ENCODE data around the gene WNK4.

Gene WNK4

DNA sequence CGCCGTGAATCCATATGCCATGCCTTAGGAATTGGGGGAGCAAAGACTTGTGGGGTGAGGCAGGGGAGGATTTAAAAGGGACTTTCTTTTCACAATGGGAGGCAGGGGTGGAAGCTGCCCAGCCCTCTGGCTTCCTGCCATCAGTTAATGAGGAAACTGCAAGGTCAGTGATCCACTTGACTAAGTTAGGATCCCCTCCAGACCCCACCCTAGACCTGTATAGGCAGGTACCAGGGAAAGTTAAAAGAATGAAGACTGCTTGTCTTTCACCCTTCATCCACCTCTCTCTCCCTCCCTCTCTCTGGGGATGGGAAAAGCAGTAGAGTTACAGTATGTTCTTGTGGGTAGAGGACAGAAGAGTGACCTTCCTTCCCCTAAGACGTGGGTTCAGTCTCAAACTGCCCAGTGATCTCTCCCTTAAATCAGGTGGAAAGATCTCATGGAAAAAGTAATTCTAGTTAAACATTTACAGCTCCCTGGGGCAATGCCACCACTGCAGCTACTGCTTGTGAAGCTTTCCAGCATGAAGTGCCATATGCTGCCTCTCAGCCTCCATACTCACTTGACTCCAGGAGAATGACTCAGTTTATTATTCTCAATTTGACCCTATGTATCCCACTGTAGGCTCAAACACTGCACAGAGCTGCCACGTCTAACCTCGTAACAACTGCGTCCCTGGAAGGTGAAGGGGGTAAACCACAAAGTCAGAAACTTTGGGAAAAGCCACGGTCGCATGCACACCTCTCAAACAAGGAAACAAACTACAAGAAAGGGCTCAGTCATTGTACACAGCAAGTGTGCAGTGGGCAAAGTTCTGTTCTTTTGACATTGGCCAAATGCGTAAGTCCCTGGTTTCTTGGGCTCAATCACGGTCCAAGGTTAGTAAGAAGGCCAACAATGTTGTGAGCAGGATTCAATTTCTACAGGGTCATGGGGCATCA, 16.9 kb downstream of the WNK4 start:
- DNase-seq: no peak

DNA sequence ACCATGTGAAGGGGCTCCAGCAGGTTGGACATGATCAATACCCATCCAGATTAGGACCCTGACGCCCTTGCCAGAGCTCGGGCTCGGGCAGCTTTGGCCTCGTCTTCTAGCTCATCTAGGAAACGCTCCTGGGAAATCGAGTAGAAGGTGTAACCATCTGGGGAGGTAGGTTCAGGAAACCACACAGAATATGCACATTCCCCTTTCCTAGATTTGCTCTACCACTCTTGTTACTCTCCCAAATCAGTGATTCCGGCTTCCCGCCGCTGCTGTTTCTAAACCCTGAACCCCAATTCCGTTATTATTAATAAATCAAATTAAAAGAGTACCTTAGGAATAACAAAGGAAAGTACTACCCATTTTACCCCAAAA, 17.6 kb downstream of the WNK4 start:
- DNase-seq: no peak

DNA sequence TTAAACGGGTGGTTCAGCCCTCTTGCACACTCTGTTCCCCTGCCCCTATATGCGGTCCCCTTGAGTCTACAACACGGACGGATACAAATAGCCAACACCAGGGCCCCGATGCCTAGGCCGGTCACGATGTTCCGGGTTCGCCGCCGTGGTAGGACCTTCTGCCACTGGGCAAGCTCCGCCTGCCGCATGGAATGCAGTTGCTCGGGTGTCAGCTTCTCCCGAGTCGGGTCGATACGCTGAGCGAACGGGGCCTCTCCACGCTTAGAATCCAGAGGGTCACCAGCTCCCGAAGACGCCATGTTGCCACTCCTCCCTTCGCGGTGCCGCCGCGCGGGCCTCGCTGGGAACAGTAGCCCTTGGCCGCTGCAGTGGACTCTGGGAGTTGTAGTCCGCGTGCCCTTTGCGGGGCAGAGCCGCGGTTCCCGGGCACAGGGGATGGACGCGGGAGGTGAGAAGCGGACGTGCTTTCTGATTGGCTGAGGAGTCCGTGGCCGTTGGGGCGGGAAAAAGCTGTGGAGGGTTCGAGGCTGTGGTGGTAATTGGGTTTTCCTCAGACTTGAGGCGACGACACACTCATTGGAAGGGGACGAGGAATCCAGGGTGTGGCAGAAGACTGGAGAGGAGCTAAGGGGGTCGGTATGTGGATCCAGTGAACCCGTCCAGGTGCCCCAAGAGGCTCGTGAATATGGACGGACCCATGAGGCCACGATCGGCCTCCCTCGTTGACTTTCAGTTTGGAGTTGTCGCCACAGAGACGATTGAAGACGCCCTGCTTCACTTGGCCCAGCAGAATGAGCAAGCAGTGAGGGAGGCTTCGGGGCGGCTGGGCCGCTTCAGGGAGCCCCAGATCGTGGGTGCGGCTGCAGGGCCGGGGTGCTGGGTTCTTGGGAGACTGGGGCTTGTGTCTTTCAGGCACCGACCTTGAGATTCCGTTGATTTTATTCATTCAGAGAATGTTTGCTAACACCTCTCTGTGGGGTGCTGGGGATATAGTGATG, 18.3 kb downstream of the WNK4 start, which contains the start of the genes CNTD1 and COA3:
Gene CNTD1 (plus strand): TSS at position 479 of the 998 bp plus-strand sequence. CDS start 207 bp downstream, at position 686.
Gene COA3 (minus strand): TSS at position 322 of the 998 bp plus-strand sequence. CDS start 23 bp downstream, at position 299.
- peak; percentile 81 for DNase-seq

DNA sequence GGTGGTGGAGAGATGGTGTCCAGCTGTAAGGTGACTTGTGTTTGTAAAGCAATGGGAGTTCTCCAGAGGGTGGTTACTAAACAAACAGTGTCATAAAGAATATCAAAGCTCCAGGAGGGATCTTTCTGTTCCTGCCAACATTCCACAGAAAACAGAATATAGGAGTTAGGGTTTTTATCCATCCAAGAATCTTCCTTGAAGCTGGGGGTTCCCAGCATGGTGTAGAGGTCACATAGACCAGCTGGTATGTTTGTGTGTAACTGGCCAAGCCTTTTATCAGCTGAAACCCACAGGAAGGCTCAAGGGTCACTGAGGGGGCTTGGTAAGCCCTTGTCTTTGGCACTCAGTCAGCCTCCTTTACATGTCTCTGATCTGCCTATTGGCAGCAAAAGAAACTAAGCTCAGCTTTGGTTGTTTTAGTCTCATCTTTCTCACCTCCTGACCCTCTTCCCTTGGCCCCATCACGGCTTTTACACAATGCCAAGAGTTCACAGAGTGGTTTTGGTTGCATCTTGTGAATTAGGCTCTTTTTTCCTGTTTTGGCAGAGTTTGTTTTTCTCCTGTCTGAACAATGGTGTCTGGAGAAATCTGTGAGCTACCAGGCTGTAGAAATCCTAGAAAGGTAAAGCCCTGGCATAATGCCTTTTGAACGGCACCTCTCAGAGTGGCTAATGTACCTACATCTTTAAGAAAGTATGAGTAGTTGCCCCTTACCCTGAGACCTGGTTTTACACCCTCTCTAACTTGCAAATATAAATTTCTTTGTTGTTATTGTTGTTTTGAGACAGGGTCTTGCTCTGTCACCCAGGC, 22.9 kb downstream of the WNK4 start:
- no peak for DNase-seq

DNA sequence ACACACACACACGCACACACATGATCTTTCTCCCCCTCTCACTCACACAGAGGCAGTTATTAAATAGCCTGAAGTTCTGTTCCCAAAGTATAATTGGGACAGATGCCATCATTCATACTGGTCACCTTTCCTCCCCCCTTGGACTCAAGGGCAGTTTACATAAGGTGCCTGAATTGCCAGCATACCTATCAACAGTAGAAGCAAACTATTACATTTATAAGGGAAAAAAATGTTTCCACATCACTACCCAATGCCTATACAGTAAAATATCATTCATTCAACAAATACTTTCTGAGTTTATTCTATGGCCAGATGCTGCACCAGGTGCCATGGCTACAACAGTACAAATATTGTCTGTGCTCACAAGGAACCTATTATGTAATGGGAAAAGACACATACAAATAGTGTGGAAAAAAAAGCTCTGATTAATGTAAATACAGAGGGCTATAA, 24.5 kb downstream of the WNK4 start:
- DNase-seq: no peak

DNA sequence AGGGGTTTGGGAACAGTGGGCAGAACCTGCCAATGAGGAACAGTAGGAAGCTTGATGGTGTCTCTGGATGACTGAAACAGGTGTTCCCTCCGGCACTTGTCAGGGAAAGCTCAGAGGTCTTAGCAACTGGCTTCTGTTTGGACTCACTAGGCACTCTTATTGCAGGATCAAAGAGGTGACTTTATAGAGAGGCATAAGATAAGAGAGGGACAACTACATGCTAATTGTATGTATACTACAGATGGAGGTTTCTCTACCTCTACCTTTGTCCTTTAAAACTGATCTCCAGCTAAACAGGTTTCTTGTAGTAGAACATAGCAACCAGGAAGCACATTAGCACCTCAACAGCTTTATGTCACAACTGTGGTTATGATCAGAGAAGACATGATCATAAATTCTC, 25.8 kb downstream of the WNK4 start:
- DNase-seq: no peak

DNA sequence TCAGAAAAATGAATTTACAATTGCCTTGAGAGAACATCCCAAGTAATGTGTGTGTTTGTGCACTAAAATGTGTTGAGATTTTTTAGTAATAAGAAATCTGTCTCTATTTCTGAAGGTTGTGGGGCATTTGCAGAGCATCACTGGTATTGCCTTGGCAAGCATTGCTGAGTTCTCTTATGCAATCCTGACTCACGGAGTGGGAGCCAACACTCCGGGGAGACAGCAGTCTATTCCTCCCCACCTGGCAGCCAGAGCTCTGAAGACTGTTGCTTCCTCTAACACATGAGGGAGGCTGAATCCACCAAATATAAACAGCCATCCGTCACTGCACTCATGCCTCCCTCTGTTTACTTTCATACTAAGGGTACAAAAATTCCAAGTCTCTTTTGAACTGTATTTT, 28.8 kb downstream of the WNK4 start:
- no peak for DNase-seq

DNA sequence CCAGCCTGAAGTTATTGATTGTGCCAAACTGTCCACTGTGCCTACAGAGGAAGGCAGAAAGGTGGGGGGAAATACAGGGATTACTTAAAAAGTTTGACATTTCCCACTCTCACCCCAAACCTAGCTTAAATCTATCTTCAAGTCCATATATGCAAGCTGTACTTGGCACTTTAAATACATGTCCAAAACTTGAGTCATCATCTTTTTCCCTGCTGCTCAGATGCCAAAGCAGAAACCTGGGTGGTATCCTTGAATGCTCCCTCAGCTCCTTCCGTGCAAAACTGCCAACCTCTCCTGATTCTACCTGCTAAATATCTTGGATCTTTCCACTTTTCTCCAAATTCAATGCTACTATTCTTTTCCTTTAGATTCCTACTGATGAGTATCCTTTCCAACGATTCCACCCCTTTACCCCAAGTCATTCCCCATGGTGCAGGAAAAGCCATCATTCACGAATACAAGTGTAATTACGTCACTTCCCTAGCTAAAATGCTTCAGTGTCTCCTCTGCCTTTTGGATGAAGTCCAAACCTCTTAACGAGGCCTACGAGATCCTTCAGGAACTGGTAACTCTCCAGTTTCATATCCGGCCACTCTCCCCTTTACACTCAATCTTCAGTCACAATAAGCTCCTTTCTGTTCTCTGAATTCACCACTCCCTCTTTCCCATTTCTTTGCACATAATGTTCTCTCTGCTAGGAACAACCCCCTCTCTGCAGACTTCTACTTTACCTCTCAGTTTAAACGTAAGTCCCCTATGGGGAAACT, 34.4 kb downstream of the WNK4 start:
- no peak for DNase-seq

DNA sequence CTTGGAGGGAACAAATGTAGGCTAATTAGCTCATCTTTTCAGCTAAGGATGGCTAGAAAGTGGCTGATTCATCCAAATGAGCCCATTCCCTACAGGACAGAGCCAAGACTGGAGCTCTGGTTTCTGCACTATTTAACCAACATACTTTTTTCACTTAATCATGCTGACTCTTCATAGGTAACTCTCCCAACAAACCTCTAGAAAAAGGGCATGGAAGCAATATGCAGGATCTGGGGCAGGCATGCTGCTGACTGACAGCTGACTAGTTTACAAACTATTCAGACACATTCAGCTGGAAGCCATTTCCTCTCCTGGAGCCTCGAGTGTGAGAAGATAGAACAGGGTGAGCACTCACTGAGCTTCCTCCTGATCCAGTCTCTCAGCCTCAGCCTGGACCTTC, 37.5 kb downstream of the WNK4 start:
- no peak for DNase-seq

DNA sequence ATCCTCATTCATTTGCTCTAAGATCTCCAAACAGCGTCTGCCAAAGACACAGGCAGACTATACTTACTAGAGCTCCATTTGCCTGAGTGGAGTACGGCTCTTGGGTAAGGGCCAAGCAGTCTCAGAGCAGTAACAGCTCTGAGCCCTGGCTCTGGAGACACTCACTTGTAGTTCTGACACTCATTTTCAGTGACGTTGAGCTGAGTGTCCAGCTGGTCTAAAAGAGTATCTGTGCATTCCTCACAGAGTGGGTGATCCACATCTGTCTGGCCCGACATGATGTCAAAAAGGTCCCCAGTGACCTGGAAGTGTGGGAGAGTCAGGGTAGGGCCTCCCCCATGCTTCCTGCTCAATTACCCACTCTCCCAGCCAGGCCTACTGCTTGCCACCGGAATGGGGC, 38.0 kb downstream of the WNK4 start:
- DNase-seq: no peak

DNA sequence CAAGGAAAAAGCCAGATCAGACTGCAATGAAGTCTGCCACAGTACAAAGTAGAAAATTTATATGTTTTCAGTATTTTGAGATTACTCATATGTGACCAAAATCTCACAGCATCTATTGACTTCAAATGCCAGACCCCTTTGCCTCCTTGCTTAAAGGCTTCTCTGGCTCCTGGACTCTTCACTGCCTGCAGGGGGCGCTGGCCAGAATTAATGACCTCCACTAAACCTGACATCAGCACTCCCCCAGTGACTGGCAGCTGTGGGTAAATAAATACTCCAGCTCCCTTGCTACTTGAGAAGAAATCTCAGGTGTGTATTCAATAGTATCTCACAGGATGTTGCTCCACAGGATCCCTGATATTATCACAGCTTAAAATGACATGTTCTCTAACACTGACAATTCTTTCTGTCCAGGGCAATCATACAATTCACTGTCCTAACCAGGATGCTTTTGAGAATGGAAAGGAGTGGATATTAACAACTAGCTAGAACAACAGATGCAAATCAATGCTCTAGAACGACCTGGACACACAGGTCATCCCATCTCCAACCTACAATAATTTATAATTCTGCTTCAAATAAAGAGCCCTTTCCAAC, 39.6 kb downstream of the WNK4 start:
- DNase-seq: peak; percentile 72

DNA sequence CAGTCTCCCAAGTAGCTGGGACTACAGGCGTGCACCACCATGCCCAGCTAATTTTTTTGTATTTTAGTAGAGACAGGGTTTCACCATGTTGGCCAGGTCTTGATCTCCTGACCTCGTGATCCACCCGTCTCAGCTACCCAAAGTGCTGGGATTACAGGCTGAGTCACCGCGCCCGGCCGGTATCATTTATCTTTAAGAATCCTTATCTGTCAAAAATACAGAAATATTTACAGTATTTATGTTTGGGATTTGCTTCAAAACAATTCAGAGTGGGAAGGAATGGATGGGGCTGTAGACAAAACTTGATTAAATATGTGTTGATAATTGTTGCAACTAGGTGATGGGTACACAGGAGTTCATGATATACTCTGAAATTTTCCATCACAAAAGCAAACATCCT, 40.8 kb downstream of the WNK4 start:
- no peak for DNase-seq

DNA sequence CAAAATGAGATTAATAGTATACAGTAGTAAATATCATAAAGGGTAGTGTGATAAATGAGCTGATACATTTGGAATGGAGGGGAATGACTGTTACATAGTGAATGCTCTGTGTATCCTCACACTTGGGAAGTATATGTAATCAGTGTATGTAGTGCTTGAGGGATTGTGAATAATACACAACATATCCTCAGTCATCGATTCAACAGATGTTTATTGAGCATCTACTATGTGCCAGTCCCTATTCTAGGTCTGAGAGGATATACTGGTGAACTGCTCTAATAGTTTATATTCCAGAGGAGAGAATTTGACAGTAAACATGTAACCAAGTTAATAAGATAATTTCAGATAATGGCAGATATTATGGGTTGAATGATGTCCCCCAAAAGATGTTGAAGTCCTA, 47.1 kb downstream of the WNK4 start:
- DNase-seq: no peak

DNA sequence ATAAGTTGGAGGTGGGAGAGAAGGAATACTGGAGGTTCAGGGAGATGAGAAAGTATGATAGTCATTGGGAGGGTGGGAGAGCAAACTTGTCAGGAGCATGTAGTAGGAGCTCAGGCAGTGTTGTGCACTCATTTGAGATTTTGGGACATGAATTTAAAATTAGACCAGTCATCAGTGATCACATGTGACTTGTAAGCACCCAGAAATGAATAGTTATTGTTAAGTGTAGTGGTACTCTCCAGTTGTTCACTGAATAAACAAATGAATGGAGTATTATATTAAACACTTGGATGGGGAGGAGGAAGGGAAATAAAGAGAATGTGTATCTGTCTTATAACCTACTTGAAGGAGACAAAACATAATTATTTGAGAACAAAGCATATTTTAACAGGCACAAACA, 50.6 kb downstream of the WNK4 start:
- no peak for DNase-seq

DNA sequence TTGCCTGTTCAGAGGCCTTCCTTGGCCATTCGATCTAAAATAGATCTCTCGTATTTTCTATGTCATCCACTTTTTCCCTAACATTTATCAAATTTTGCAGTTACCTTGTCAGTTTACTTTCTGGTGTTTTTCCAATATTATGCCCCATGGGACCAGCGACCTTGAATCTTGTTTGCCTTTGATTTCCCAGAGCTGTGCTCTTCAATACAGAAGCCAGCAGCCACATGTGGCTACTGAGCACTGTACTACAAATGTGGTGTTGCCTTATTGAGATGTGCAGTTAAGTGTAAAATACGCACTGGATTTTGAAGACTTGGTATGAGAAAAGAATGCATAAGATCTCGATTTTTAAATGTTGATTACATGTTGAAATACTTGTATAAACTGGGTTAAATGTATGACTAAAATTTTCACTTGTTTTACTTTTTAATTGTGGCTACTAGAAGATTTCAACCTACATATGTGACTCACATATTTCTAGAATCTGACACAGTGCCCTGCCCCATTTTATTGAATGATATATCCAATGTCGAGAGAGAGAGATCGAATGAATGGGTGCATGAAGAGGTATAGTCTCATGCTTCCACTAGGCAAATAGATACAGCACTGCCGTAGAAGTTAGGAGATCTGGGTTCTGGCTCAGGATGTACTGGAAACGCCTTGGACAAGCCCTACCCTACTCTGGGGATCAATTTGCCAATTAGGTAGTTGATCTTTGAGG, 52.0 kb downstream of the WNK4 start:
- no peak for DNase-seq

DNA sequence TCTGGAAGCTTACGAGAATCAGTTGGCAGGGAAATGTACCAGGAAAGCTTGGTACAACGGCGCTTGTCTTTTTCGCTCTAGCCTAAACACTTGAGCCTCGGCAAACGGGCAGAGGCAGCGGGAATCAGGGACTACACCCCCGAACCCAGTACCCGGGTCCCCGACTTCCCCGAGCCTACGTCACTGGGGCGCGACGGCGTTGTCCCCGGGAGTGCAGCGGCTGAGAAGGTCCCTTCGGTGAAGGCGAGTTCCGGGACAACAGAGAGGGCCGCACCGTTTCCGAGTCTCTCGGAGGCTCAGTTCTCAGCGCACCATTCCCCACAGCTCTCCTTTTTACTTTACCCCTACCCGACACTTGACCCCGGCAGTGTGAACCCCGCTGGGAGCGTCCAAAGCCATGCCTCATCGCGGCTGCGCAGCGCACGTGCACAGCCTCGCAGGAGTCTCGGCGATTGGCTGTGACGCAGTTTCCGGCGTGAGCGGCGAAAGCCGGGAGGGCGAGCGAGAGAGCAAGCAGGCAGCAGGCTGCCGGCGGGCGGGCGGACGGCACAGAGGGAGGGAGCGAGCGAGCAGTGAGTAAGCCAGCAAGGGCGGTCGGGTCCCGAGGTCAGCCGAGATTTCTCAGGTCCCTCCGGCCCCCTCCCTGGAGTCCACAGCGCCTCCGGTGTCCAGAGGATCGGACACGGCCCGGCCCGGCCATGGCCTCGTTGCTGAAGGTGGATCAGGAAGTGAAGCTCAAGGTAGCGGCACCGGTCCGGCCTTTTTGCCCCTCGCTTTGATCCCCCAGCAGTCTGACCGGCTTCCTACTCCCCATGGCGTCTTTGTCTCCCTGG, 52.7 kb downstream of the WNK4 start, which contains the start of gene PSME3:
Gene PSME3 (plus strand): TSS at position 464 of the 833 bp plus-strand sequence. CDS start 235 bp downstream, at position 699.
- peak; percentile 90 for DNase-seq

DNA sequence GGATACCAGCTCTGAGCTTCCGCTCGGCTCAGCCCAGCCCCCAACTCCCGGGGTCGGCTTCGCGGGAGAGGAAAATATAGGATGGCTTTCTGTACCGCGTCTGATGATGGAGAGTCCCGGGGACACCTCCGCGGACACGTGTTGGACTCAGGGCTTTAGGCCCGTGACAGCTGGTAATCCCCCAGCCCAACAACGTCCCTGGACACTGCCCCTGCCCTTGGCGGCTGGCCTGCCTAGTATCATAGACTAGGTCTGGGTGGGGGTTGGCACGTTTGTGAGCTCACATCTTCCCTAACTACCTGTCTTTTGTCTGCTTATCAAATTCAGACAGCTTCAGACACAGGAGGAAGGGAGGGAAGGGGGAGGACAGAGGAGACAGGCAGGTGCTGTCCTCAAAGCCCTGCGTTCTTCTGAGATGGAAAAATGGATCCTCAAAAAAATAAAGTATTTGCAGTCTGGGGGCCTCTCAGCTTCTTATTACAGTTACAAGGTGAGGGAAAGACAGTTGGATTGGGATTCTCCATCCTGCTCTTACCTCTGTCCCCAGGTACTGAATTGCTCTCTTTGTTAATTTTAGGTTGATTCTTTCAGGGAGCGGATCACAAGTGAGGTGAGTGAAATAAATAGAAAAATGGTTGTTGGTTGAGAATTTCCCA, 53.5 kb downstream of the WNK4 start:
- no peak for DNase-seq

DNA sequence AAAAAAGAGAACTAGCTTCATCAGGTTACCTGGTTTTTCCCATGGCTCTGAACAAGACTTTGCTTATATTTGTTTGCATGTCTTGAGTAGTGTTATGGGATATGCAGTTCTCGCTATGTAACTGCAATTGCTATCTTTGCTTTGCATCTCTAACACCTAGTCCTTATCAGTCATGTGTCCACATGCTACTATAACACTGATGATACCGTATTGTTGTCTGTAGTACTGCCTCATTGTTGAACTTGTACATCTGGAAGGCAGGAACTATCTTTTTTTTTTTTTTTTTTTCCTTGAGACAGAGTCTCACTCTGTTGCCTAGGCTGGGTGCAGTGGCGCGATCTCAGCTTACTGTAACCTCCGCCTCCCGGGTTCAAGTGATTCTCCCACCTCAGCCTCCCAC, 55.3 kb downstream of the WNK4 start:
- no peak for DNase-seq
